Stimulated activated CD8-positive, alpha-beta memory T cell treated with anti-CD3 and anti-CD28 coated beads, Interleukin-12 subunit alpha, Interleukin-12 subunit beta, amount 100 ng/mL, for 1 hour (primary cell): ENCODE measurements around the gene TRAPPC2L.

ENCODE experiments used
- DNase-seq: peaks from one replicate; pipeline ENCODE4 v3.0.0-alpha.2; 2020; ENCODE audit warnings: low read depth

The TRAPPC2L gene

GRCh38 chr16:88861359-88861758 lies 4.4 kb downstream of the TRAPPC2L start:
- no peak for DNase-seq

DNA sequence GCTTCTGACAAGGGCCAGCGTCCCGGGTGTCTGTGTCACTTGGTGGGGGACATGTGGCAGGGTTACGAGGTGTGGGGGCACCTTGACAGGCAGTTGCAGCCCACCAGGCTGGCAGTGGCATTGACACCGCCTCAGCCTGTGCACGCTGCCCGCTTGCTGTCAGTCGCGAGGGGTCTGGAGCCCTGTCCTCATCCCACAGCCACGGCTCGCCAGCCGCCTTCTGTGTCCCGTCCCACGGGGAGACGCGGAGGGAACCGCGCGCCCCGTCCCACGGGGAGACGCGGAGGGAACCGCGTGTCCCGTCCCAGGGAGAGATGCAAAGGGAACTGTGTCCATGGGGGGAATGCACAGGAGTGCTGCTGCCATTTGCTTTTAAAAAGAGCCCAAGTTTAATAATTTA lies 6.0 kb downstream of the TRAPPC2L start:
- DNase-seq: no peak

DNA sequence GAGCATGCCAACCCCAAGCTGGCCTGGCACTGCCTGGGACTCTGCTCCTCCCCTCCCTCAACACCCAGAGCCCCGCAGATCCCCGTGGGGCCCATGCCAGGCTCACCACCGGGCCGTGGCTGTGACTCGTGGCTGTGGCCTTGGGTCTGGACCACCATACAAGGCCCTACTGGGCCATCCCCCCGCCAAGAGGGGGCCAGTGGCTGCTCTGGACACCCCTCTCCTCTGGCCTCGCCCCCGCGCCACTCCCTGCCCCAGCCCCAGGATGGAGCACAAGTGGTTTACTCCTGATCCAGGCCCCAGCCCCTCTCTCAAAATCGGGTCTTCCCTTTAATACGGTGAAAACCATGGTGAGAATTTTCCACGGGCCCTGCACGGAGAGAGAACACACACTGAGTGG lies 6.5 kb downstream of the TRAPPC2L start:
- DNase-seq: no peak

GRCh38 chr16:88864099-88864498 lies 7.2 kb downstream of the TRAPPC2L start:
- no peak for DNase-seq

DNA sequence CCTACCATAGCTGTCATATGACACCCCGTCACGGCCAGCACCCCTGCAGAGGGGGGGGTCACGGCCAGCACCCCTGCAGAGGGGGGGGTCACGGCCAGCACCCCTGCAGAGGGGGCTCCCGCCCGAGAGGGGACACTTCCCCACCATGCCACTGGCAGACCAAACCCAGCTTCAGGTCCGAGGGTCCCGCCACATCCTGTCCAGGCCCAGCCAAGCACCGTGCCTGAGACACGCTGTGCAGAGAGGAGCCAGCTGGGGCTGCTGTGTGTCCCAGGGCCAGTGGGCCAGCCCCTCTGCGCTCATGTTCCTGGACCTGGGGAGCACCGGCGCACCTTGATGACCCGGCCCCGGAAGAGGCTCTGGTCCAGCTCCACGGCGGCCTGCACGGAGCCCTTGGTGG lies 7.6 kb downstream of the TRAPPC2L start:
- no peak for DNase-seq

DNA sequence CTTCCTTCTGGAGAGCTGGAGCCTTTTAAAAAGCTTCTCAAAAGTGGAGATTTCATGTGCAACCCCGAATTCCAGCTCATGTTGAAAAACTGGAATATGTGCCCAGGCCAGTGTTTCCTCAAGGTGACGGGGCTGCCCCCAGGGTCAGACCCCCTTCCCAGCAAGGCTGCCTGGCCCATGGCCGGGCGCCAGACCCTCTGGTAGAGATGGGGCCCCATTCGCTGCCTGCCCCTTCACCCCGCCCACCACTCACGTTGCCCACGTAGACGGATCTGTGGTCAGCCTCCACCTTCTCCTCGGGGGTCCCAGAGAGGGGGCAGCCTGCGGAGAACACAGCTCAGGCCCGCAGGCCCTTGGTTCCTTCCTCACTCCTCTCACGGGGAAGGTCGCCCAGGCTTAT lies 8.4 kb downstream of the TRAPPC2L start:
- DNase-seq: no peak

DNA sequence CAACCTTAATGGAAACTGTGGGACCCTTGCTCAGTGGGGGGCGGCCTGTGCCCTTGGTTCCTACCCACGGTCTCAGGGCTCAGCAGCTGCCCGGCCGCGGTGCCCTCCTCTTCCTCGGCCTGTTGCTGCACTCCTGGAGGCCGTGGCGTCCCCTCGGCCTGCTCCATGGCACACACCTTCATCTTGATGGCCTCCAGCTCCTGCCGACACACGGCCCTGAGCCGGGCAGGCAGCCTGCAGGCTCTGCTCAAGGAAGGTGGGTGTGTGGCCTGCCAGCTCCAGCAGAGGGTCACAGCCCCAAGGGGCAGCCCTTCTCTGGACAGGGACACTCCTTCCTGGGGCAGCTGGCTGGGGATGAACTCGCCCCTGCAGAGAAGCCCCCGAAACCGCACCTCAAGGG lies 8.8 kb downstream of the TRAPPC2L start:
- DNase-seq: no peak

DNA sequence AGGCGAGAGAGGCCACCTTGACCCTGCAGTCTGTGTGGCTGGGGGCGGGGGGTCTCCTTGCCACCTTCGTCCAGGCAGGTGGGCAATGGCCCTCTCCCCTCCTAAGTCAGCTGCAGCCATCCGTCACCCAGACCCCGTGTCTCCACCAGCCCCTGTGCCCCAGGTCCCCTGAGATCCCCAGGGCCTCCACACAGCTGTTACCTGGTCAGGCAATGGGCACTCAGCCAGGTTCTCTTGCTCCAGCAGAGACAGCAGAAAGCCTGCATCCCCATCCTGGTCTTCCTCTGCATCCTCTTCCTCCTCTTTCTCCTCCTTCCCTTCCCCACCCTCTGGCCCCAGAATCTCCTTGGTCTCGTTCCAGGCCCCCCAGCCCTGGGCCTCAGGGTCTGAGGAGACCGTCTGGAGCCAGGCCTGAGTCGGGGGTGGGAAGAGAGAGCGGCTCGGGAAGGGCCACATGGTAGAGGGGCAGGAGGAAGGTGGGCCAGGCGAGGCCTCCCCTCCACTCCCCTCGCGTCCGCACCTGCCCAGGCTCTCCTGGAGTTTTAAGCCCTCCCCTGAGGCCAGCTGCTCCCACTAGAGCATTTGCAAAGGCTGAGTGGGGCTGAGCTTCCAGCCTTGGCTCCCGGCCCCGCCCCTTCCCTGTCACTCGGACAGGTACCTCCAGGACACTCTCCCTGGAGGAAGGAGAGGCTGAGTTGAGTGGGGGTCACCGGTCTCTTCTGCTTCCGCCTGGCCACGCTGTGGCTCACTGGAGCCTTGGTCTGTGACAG lies 9.4 kb downstream of the TRAPPC2L start, which contains the start of gene PABPN1L:
TSS of gene PABPN1L (minus strand) at position 510 of the 770 bp plus-strand sequence. CDS start at position 456, 54 bp downstream.
- no peak for DNase-seq

GRCh38 chr16:88867581-88868246 lies 10.8 kb downstream of the TRAPPC2L start:
- no peak for DNase-seq

GRCh38 chr16:88868974-88869672 lies 12.2 kb downstream of the TRAPPC2L start:
- no peak for DNase-seq

DNA sequence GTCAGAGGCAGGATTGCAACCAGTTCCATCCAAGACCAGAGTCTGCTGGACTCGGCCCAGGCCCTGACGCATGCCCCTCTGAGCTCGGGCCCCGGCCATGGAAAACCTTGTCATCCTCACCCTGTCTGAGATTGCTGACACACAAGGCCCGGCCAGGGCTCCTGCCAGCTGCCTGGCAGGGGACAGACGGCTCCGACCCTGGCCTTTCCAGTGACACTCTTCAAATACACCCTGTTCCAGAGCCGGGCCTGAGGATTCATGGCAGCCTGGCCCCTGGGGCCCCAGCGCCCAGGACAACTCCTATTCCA lies 12.7 kb downstream of the TRAPPC2L start:
- no peak for DNase-seq

DNA sequence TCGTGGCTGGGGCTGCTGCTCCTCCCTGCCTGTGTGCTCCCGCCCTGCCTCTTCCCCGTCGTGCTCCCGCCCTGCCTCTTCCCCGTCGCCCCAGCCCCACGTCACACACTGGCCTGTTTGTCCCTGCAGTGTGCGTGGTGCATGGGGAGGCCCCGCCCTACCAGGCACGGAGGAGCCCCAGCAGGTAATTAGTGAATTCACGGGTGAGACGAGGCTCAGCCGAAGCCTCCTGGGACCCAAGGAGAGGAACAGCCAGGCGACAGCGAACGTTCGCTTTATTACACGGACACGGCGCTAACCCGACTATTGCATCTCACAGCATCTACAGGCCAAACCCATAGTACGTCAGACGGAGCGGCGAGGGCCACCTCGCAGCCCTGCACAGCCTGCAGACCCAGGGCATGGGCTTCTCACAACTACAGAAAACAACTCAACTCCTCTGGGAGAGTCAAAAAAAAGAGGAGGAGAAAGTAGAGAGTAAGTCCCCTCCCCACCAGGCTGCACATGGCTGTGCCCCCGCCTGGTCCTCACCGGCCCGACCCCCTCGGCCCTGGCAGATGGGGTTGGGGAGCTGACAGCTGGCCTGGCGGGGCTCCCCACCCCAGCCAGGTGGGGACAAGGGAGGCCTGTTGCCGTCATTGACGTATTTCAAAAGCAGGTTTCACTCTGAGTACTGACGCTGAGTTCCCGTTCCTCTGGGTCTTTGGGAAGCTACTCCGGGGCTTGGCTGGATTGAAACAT lies 13.9 kb downstream of the TRAPPC2L start:
- DNase-seq: no peak

DNA sequence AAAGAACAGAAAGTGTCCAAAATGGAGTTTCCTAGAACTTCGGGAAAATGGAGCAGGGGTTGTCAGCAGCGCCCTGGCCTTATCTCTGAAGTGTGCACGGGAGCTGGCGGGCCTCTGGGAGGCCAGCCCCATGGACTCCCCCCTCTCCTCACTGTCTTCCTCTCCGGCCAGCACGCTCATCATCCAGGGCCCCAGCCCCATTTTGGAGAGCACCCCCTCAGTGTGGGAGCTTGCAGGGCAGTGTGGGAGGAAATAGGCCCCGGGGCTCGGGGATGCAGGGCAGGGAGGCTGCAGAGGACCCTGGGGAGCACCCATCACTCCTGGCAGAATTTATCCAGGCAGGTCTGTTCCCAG lies 14.4 kb downstream of the TRAPPC2L start:
- DNase-seq: no peak

DNA sequence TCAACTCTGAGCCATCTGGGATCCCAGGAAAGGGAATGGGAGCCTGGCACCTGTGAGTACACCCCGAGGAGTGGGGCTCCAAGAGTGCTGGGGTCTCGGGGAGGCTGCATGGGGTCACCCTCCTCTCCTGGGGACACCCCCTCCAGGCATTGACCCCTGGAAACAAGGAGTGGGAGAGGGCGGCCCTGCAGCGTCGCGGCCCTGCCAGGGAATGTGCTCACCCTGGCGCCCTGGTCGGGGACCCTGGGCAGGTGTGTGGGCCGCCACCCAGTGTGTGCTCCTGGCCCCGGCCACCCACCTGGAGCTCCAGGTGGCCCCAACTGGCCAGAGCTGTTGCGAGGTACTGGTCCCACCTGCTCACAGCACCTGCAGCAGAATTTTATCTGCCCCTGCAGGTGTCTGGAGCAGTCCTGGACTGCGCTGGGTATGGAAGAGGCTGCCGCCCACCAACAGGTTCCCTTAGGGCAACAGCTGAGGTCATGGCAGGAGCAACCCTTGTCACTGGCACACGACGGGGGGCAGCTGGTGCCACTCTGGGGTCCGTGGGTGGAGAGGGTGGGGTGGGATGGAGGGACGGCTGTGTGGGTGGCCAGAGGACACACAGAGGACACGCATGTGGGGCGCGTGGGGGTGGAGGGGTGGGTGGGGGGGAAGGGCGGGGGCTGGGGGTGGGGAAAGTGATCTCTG lies 14.9 kb downstream of the TRAPPC2L start:
- DNase-seq: no peak

DNA sequence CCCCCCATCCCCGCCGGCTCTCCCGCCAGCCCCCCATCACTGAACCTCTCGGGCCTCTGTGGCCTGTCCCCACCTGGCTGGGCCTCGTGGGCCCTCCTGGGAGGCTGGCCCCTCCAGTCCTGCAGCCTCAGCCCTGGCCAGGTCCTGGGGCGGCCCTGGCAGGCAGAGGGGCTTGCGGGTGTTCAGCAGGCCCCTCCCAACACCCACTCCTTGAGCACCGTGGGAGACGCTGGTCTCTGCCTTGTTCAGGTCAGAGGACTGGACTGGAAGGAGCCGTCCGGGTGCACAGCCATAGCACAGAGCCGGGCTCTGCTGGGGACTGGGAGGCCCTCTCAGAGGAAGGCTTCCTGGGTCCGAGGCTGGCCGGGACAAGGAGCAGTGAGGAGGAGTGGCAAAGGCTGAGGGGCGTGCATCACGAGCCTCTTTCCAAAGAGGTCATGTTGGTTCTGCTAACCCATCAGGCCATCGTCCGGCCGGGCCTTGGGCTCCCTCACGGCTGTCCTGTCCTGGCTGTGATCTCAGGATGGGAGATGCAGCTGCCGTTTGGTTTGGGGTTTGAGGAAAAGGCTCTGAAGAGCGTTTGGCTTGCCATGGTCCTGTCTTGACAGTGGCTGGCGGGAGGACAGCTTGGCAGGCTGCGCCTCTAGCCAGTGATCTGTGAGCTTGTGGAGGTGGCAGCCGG lies 15.9 kb downstream of the TRAPPC2L start:
- DNase-seq: no peak

DNA sequence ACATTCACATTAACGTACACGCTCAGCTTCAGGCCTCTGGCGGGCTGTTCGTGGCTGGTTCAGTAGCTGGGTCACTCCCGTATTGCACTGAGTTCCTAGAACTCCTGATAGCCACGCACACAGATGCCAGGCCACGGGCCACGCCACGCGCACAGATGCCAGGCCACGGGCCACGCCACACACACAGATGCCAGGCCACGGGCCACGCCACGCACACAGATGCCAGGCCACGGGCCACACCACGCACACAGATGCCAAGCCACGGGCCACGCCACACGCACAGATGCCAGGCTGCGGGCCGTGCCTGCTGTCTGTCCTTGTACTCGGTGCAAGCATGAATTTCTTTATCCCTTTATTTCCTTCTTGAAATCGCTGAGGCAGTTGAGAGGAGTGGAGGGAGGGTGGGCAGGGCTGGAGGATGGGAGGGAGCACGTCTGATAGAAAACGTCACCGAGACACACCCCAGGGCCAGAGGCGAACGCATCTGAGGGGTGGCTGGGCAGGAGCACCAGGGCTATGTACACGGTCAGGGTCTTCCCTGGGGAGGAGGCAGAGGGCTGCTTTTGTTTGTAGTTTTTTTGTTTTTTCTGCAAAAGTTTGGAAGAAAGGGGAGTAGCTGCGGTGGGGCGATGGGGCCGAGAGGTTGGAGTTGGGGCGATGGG lies 18.1 kb downstream of the TRAPPC2L start:
- DNase-seq: no peak

- DNase-seq: no peak
Observed at GRCh38 chr16:88875703-88876234, 18.8 kb downstream of the TRAPPC2L start.

DNA sequence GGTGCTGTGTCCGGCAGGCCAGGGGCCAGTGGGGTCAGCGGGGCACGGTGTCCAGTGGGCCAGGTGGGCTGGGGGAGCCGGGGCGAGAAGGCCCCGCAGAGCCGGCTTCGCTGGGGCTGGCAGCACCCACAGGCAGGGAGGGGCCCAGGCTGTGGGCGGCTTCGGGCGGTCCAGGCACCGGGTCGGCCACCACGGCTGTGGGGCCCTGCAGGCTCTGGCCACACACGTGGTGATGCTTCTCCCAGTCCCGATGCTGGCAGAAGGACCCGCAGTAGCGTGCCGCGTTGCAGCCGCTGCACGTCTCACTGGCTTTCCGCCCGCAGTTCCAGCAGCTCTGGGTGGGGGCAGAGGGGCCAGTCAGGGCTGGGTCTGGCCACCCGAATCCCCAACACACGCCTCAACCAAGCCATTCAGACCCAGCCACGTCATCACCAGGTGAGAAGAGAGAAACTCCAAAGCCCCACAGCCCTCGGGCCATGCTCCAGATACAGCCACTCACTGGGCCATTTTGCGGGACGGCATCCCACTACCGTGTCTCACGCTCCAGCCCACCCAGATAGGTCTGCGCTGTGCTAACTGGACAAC lies 20.1 kb downstream of the TRAPPC2L start:
- DNase-seq: no peak

DNA sequence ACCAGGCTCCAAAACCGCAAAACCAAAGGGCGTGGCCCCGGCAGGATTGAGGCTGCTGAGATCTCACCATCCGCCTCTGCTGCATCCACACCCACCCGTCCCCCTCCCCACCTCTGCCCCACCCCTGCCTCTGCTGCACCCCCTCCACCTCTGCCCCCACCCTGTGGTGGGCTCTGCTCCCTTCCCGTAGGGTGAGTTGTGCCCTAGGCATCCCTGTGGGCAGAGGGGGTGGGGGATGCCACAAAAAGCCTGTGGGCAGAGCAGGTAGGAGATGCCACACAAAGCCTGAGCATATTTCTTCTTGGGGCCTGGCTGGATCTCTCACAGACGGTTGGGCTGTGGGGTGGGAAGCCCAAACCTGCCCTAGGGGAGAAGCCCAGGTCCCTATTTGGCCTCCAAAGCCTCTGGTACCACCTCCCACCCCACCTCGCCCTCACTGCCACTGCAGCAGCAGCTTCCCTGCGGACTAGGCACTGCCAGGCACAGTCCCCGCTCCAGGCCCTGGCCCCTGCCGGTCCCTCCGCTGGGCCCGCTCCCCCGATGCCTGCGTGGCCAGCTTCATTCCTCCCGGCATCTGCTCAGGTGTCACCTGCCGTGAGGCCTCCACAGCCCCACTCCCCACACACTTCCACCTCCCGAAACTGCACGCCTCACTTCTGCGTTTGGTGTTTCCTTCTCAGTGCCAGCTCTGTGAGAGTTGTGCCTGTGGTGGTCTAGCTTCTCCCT lies 20.8 kb downstream of the TRAPPC2L start:
- DNase-seq: no peak

DNA sequence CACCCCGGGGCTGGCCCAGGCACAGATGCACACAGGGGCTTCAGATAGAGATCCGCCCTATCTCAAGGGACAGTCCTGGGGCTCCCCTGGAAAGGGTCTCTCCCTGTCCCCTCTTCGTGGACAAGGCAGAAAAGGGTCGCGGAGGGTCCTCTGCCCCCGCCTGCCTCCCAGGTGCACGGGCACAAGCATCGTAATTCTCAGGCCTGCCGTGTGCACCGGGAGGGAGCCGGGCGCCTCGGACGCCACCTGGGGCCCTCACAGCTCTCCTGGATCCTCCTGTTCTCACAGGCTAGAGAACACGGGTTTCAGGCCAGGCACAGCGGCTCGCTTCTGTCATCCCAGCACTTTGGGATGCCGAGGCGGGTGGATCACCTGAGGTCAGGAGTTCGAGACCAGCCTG lies 21.4 kb downstream of the TRAPPC2L start:
- no peak for DNase-seq
